WTC11 (cell line): ENCODE measurements around the gene BACE2. TPM values are rescaled to one million over a fixed set of nuclear protein-coding genes. Genes with fewer than 3 reads are reported as not detected.

ENCODE experiments used
- ATAC-seq: fragments of 200-7000 bp; cut with Tn5 transposase; 2 replicates; pipeline ENCODE4 v1.10.0; 2021; ENCODE audit warnings: mild to moderate bottlenecking, moderate library complexity
- CTCF ChIA-PET: fragments of 300-600 bp; sonication (Branson Sonifier 250); formaldehyde crosslinking; loops from one replicate; lab custom pipeline; 2021; ENCODE audit warnings: antibody characterized with exemption; lab: Charles Lee
- POLR2A ChIA-PET: fragments of 350-600 bp; sonication (Branson Sonifier 250); formaldehyde crosslinking; loops from one replicate; lab custom pipeline; 2021; ENCODE audit warnings: antibody characterized with exemption; lab: Charles Lee
- DNase-seq: peaks from one replicate; pipeline ENCODE4 v3.0.0; 2021; ENCODE audit warnings: low spot score
- H3K27ac Mint-ChIP-seq: 2 replicates; pipeline ENCODE4 v1.8.0; 2021; ENCODE audit warnings: mixed read lengths
- H3K27me3 Mint-ChIP-seq: 2 replicates; pipeline ENCODE4 v1.8.0; 2021; ENCODE audit warnings: low read depth, mild to moderate bottlenecking, moderate library complexity, mixed read lengths
- H3K36me3 Mint-ChIP-seq: 2 replicates; pipeline ENCODE4 v1.8.0; 2021; ENCODE audit warnings: mixed read lengths
- H3K4me1 Mint-ChIP-seq: 2 replicates; pipeline ENCODE4 v1.8.0; 2022; ENCODE audit warnings: mixed read lengths
- H3K4me3 Mint-ChIP-seq: 2 replicates; pipeline ENCODE4 v1.8.0; 2021; ENCODE audit warnings: mild to moderate bottlenecking, moderate library complexity, mixed read lengths
- H3K9me3 Mint-ChIP-seq: 2 replicates; pipeline ENCODE4 v1.8.0; 2021; ENCODE audit warnings: mixed read lengths
- CBFB ChIP-seq: sonication (generic); formaldehyde crosslinking; IDR thresholded peaks from 2 replicates; pipeline ENCODE4 v1.8.1; 2022; ENCODE audit warnings: mild to moderate bottlenecking, low read depth, missing genetic modification reagents
- CREB1 ChIP-seq: sonication (generic); formaldehyde crosslinking; IDR thresholded peaks from 2 replicates; pipeline ENCODE4 v1.8.0; 2023; ENCODE audit warnings: mild to moderate bottlenecking, missing genetic modification reagents
- FOXP1 ChIP-seq: sonication (generic); formaldehyde crosslinking; IDR thresholded peaks from 2 replicates; pipeline ENCODE4 v1.8.0; 2022; ENCODE audit warnings: missing genetic modification reagents, mild to moderate bottlenecking, moderate library complexity, borderline replicate concordance
- GRHL2 ChIP-seq: fragments of 250-450 bp; sonication (Bioruptor Pico); IDR thresholded peaks from 2 replicates; pipeline ENCODE4 v1.8.0; 2022; ENCODE audit warnings: mild to moderate bottlenecking, moderate library complexity; ENCODE audit not compliant: insufficient replicate concordance, severe bottlenecking
- JAZF1 ChIP-seq: fragments of 250-450 bp; sonication (Bioruptor Pico); IDR thresholded peaks from 2 replicates; pipeline ENCODE4 v1.9.0; 2021; ENCODE audit warnings: moderate library complexity, mild to moderate bottlenecking, inconsistent platforms
- KAT7 ChIP-seq: sonication (generic); formaldehyde crosslinking; IDR thresholded peaks from 2 replicates; pipeline ENCODE4 v1.8.1; 2023; ENCODE audit warnings: missing genetic modification reagents, mild to moderate bottlenecking, borderline replicate concordance
- NR2C2 ChIP-seq: sonication (generic); formaldehyde crosslinking; IDR thresholded peaks from 2 replicates; pipeline ENCODE4 v1.8.0; 2022; ENCODE audit warnings: mild to moderate bottlenecking, missing genetic modification reagents
- SOX15 ChIP-seq: fragments of 250-450 bp; sonication (Bioruptor Pico); IDR thresholded peaks from 2 replicates; pipeline ENCODE4 v1.9.0; 2021; ENCODE audit warnings: mild to moderate bottlenecking
- TCF7 ChIP-seq: sonication (generic); formaldehyde crosslinking; IDR thresholded peaks from 2 replicates; pipeline ENCODE4 v1.8.0; 2022; ENCODE audit warnings: mild to moderate bottlenecking, low read depth, missing genetic modification reagents, moderate library complexity
- TEAD4 ChIP-seq: sonication (generic); formaldehyde crosslinking; IDR thresholded peaks from 2 replicates; pipeline ENCODE4 v1.8.0; 2022; ENCODE audit warnings: mild to moderate bottlenecking, missing genetic modification reagents
- total RNA-seq: library from RNA; stranded (reverse); gene quantifications from 3 replicates; pipeline ENCODE4 v1.2.3, GENCODE V29; 2021
- TF ChIP-seq, protein P1 (sequence below): sonication (generic); formaldehyde crosslinking; IDR thresholded peaks from 2 replicates; pipeline ENCODE4 v1.8.1; 2023; ENCODE audit warnings: mild to moderate bottlenecking, missing genetic modification reagents, borderline replicate concordance
- TF ChIP-seq, protein P2 (sequence below): sonication (generic); formaldehyde crosslinking; IDR thresholded peaks from 2 replicates; pipeline ENCODE4 v1.8.1; 2023; ENCODE audit warnings: mild to moderate bottlenecking, missing genetic modification reagents
- TF ChIP-seq, protein P3 (sequence below): sonication (generic); formaldehyde crosslinking; IDR thresholded peaks from 2 replicates; pipeline ENCODE4 v1.8.0; 2022; ENCODE audit warnings: missing genetic modification reagents
- TF ChIP-seq, protein P4 (sequence below): sonication (generic); formaldehyde crosslinking; IDR thresholded peaks from 2 replicates; pipeline ENCODE4 v1.8.0; 2022; ENCODE audit warnings: mild to moderate bottlenecking, missing genetic modification reagents
- TF ChIP-seq, protein P5 (sequence below): sonication (generic); formaldehyde crosslinking; IDR thresholded peaks from 2 replicates; pipeline ENCODE4 v1.8.1; 2023; ENCODE audit warnings: mild to moderate bottlenecking, moderate library complexity, missing genetic modification reagents
- TF ChIP-seq, protein P6 (sequence below): sonication (generic); formaldehyde crosslinking; conservative IDR thresholded peaks from 2 replicates; pipeline ENCODE4 v1.8.1; 2023; ENCODE audit warnings: mild to moderate bottlenecking, low read depth, missing genetic modification reagents, moderate library complexity
- TF ChIP-seq, protein P7 (sequence below): sonication (generic); formaldehyde crosslinking; IDR thresholded peaks from 2 replicates; pipeline ENCODE4 v1.8.0; 2022; ENCODE audit warnings: mild to moderate bottlenecking, missing genetic modification reagents
- TF ChIP-seq, protein P8 (sequence below): sonication (generic); formaldehyde crosslinking; IDR thresholded peaks from 2 replicates; pipeline ENCODE4 v1.8.1; 2022; ENCODE audit warnings: low read depth, mild to moderate bottlenecking, moderate library complexity, missing genetic modification reagents, borderline replicate concordance

Gene BACE2
- total RNA-seq, 1 experiment from 2014 or later = 9.8 TPM

DNA sequence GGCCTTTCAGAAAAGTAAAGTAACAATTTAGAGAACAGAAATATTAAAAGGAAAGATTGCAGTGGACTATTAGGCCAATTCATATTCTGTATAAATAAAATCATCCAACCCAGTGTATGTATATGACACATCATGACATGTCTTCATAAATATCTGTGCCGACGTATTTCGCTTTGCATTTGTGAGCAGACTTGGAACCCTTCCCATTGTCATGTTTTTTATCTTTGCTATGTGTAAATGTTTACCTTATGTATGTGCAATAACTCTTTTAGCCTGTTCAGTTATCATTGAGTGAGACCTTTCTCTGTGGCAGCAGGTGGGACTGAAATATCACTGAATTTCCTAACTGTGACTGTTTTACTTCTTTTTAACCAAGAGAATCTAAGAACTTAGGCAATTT is 90.7 kb downstream of the BACE2 start:
- no peak for DNase-seq
- ATAC-seq = no peak
- H3K27me3 Mint-ChIP-seq = peaks cover 2% of the 10 kb centered on the region; the same call in 1 of the 2 replicates
- H3K27ac Mint-ChIP-seq = no peak overlapping the region
- POLR2A ChIA-PET = no interaction called here
- CTCF ChIA-PET = no interaction called here
- H3K9me3 Mint-ChIP-seq = peaks cover 27% of the 10 kb centered on the region
- no peak overlapping the region for H3K4me3 Mint-ChIP-seq
- TF ChIP-seq NR2C2 (CRISPR knock-in tag) = no peak
- TF ChIP-seq, protein P1, sequence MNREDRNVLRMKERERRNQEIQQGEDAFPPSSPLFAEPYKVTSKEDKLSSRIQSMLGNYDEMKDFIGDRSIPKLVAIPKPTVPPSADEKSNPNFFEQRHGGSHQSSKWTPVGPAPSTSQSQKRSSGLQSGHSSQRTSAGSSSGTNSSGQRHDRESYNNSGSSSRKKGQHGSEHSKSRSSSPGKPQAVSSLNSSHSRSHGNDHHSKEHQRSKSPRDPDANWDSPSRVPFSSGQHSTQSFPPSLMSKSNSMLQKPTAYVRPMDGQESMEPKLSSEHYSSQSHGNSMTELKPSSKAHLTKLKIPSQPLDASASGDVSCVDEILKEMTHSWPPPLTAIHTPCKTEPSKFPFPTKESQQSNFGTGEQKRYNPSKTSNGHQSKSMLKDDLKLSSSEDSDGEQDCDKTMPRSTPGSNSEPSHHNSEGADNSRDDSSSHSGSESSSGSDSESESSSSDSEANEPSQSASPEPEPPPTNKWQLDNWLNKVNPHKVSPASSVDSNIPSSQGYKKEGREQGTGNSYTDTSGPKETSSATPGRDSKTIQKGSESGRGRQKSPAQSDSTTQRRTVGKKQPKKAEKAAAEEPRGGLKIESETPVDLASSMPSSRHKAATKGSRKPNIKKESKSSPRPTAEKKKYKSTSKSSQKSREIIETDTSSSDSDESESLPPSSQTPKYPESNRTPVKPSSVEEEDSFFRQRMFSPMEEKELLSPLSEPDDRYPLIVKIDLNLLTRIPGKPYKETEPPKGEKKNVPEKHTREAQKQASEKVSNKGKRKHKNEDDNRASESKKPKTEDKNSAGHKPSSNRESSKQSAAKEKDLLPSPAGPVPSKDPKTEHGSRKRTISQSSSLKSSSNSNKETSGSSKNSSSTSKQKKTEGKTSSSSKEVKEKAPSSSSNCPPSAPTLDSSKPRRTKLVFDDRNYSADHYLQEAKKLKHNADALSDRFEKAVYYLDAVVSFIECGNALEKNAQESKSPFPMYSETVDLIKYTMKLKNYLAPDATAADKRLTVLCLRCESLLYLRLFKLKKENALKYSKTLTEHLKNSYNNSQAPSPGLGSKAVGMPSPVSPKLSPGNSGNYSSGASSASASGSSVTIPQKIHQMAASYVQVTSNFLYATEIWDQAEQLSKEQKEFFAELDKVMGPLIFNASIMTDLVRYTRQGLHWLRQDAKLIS (CRISPR knock-in tag) = no peak
- no peak for TF ChIP-seq CBFB
- no peak for TF ChIP-seq SOX15
- no peak for TF ChIP-seq TCF7
- no peak for TF ChIP-seq KAT7
- TF ChIP-seq FOXP1 (CRISPR knock-in tag) = no peak
- no peaks in the 10 kb centered on the region for H3K4me1 Mint-ChIP-seq
- H3K36me3 Mint-ChIP-seq = peaks cover 28% of the 10 kb centered on the region

DNA sequence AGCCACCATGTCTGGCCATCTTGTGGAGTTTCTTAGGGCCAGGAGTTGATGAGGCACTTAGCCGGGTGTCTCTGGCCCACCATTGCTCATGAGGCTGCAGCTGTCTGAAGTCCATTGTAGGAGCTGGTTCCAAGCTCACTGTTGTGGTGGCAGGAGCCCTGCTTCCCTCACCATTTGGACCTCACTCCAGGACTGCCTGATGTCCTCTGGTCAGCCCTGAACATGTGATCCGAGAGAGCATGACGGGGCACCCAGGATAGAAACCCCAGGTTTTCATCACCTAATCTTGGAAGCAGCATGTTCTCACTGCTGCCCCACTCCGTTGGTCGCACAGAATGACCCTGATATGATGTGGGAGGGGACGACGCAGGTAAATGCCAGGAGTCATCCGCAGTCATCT is 92.5 kb downstream of the BACE2 start:
- H3K36me3 Mint-ChIP-seq = peaks cover 14% of the 10 kb centered on the region
- DNase-seq = no peak
- ChIA-PET CTCF (no interaction called here), POLR2A (no interaction called here)
- no peaks in the 10 kb centered on the region for H3K4me1 Mint-ChIP-seq
- no peak for ATAC-seq
- H3K27ac Mint-ChIP-seq = no peak overlapping the region
- H3K4me3 Mint-ChIP-seq = no peak overlapping the region
- H3K9me3 Mint-ChIP-seq = peaks cover 11% of the 10 kb centered on the region
- no peaks in the 10 kb centered on the region for H3K27me3 Mint-ChIP-seq
- TF ChIP-seq GRHL2 (no peak), KAT7 (no peak), CREB1 (no peak), TEAD4 (CRISPR knock-in tag) (no peak), JAZF1 (CRISPR knock-in tag) (no peak)
- TF ChIP-seq, protein P2, sequence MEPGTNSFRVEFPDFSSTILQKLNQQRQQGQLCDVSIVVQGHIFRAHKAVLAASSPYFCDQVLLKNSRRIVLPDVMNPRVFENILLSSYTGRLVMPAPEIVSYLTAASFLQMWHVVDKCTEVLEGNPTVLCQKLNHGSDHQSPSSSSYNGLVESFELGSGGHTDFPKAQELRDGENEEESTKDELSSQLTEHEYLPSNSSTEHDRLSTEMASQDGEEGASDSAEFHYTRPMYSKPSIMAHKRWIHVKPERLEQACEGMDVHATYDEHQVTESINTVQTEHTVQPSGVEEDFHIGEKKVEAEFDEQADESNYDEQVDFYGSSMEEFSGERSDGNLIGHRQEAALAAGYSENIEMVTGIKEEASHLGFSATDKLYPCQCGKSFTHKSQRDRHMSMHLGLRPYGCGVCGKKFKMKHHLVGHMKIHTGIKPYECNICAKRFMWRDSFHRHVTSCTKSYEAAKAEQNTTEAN (CRISPR knock-in tag) = no peak
- TF ChIP-seq, protein P3, sequence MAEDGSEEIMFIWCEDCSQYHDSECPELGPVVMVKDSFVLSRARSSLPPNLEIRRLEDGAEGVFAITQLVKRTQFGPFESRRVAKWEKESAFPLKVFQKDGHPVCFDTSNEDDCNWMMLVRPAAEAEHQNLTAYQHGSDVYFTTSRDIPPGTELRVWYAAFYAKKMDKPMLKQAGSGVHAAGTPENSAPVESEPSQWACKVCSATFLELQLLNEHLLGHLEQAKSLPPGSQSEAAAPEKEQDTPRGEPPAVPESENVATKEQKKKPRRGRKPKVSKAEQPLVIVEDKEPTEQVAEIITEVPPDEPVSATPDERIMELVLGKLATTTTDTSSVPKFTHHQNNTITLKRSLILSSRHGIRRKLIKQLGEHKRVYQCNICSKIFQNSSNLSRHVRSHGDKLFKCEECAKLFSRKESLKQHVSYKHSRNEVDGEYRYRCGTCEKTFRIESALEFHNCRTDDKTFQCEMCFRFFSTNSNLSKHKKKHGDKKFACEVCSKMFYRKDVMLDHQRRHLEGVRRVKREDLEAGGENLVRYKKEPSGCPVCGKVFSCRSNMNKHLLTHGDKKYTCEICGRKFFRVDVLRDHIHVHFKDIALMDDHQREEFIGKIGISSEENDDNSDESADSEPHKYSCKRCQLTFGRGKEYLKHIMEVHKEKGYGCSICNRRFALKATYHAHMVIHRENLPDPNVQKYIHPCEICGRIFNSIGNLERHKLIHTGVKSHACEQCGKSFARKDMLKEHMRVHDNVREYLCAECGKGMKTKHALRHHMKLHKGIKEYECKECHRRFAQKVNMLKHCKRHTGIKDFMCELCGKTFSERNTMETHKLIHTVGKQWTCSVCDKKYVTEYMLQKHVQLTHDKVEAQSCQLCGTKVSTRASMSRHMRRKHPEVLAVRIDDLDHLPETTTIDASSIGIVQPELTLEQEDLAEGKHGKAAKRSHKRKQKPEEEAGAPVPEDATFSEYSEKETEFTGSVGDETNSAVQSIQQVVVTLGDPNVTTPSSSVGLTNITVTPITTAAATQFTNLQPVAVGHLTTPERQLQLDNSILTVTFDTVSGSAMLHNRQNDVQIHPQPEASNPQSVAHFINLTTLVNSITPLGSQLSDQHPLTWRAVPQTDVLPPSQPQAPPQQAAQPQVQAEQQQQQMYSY (CRISPR knock-in tag) = no peak
- TF ChIP-seq, protein P4, sequence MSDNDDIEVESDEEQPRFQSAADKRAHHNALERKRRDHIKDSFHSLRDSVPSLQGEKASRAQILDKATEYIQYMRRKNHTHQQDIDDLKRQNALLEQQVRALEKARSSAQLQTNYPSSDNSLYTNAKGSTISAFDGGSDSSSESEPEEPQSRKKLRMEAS (CRISPR knock-in tag) = no peak
- TF ChIP-seq, protein P5, sequence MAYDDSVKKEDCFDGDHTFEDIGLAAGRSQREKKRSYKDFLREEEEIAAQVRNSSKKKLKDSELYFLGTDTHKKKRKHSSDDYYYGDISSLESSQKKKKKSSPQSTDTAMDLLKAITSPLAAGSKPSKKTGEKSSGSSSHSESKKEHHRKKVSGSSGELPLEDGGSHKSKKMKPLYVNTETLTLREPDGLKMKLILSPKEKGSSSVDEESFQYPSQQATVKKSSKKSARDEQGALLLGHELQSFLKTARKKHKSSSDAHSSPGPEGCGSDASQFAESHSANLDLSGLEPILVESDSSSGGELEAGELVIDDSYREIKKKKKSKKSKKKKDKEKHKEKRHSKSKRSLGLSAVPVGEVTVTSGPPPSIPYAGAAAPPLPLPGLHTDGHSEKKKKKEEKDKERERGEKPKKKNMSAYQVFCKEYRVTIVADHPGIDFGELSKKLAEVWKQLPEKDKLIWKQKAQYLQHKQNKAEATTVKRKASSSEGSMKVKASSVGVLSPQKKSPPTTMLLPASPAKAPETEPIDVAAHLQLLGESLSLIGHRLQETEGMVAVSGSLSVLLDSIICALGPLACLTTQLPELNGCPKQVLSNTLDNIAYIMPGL (CRISPR knock-in tag) = no peak
- TF ChIP-seq, protein P6, sequence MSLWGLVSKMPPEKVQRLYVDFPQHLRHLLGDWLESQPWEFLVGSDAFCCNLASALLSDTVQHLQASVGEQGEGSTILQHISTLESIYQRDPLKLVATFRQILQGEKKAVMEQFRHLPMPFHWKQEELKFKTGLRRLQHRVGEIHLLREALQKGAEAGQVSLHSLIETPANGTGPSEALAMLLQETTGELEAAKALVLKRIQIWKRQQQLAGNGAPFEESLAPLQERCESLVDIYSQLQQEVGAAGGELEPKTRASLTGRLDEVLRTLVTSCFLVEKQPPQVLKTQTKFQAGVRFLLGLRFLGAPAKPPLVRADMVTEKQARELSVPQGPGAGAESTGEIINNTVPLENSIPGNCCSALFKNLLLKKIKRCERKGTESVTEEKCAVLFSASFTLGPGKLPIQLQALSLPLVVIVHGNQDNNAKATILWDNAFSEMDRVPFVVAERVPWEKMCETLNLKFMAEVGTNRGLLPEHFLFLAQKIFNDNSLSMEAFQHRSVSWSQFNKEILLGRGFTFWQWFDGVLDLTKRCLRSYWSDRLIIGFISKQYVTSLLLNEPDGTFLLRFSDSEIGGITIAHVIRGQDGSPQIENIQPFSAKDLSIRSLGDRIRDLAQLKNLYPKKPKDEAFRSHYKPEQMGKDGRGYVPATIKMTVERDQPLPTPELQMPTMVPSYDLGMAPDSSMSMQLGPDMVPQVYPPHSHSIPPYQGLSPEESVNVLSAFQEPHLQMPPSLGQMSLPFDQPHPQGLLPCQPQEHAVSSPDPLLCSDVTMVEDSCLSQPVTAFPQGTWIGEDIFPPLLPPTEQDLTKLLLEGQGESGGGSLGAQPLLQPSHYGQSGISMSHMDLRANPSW (CRISPR knock-in tag) = no peak
- TF ChIP-seq, protein P7, sequence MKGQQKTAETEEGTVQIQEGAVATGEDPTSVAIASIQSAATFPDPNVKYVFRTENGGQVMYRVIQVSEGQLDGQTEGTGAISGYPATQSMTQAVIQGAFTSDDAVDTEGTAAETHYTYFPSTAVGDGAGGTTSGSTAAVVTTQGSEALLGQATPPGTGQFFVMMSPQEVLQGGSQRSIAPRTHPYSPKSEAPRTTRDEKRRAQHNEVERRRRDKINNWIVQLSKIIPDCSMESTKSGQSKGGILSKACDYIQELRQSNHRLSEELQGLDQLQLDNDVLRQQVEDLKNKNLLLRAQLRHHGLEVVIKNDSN = no peak
- TF ChIP-seq, protein P8, sequence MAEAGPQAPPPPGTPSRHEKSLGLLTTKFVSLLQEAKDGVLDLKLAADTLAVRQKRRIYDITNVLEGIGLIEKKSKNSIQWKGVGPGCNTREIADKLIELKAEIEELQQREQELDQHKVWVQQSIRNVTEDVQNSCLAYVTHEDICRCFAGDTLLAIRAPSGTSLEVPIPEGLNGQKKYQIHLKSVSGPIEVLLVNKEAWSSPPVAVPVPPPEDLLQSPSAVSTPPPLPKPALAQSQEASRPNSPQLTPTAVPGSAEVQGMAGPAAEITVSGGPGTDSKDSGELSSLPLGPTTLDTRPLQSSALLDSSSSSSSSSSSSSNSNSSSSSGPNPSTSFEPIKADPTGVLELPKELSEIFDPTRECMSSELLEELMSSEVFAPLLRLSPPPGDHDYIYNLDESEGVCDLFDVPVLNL (CRISPR knock-in tag) = no peak
